SU-DHL-6 (cell line): ENCODE measurements around the gene TMTC1.

Source experiments
- H2AFZ ChIP-seq: fragments of 200-600 bp; sonication (generic); 2 replicates; pipeline ENCODE4 v1.6.1; 2014; ENCODE audit warnings: low read depth, mild to moderate bottlenecking, moderate library complexity, mixed read lengths, antibody characterized with exemption, low read length; ENCODE audit not compliant: severe bottlenecking
- H3F3A ChIP-seq: fragments of 200-600 bp; shearing (Covaris generic); 2 replicates; pipeline ENCODE4 v1.6.0; 2016; ENCODE audit warnings: antibody characterized with exemption, mild to moderate bottlenecking; ENCODE audit not compliant: insufficient read depth
- H3K27ac ChIP-seq: fragments of 200-600 bp; sonication (generic); 2 replicates; pipeline ENCODE4 v1.5.1; 2016; ENCODE audit warnings: low read depth, mild to moderate bottlenecking, low read length, moderate library complexity, mixed read lengths
- H3K27me3 ChIP-seq: fragments of 200-600 bp; sonication (generic), shearing (Covaris generic); 2 replicates; pipeline ENCODE4 v1.6.0; 2014; ENCODE audit warnings: mild to moderate bottlenecking, low read length
- H3K36me3 ChIP-seq: fragments of 200-600 bp; sonication (generic); 2 replicates; pipeline ENCODE4 v1.6.1; 2014; ENCODE audit warnings: mild to moderate bottlenecking, low read length, mixed read lengths
- H3K4me2 ChIP-seq: fragments of 300-600, 200-600 bp; shearing (Covaris generic), sonication (generic); 2 replicates; pipeline ENCODE4 v1.6.0; 2014; ENCODE audit warnings: low read length, low read depth, mild to moderate bottlenecking; ENCODE audit not compliant: poor library complexity, severe bottlenecking
- H3K4me3 ChIP-seq: fragments of 200-600 bp; sonication (generic); 2 replicates; pipeline ENCODE4 v1.5.1; 2014; ENCODE audit warnings: antibody characterized with exemption, low read length, mild to moderate bottlenecking, mixed read lengths; ENCODE audit not compliant: insufficient read depth, poor library complexity, severe bottlenecking
- H3K79me2 ChIP-seq: fragments of 200-600 bp; sonication (generic); 2 replicates; pipeline ENCODE4 v1.6.1; 2014; ENCODE audit warnings: mild to moderate bottlenecking, low read length, moderate library complexity; ENCODE audit not compliant: insufficient read depth
- H3K9ac ChIP-seq: fragments of 200-600 bp; sonication (generic); 2 replicates; pipeline ENCODE4 v1.7.0; 2014; ENCODE audit warnings: mild to moderate bottlenecking, low read length
- H3K9me2 ChIP-seq: fragments of 200-600 bp; sonication (generic); replicated peaks from 2 replicates; pipeline ENCODE4 v1.6.1; 2014; ENCODE audit warnings: low read length; ENCODE audit not compliant: insufficient read depth
- H3K9me3 ChIP-seq: fragments of 200-600 bp; sonication (generic); 2 replicates; pipeline ENCODE4 v1.6.1; 2014; ENCODE audit warnings: low read length, mixed read lengths; ENCODE audit not compliant: insufficient read depth
- H4K20me1 ChIP-seq: fragments of 200-600 bp; sonication (generic); 2 replicates; pipeline ENCODE4 v1.6.1; 2014; ENCODE audit warnings: low read depth, mild to moderate bottlenecking, antibody characterized with exemption, low read length, moderate library complexity, mixed read lengths
- EZH2phosphoT487 ChIP-seq: fragments of 200-600 bp; sonication (generic), shearing (Covaris generic); conservative IDR thresholded peaks from 2 replicates; pipeline ENCODE4 v1.6.1; 2018; ENCODE audit warnings: mild to moderate bottlenecking, antibody characterized with exemption, low read length, moderate library complexity, mixed read lengths
- TF ChIP-seq, protein P1 (sequence below): fragments of 200-600 bp; sonication (generic); IDR thresholded peaks from one replicate; pipeline ENCODE4 v1.5.1; 2017; ENCODE audit warnings: antibody characterized with exemption, mild to moderate bottlenecking, low read length, moderate library complexity; ENCODE audit not compliant: insufficient read depth, poor library complexity, severe bottlenecking

The TMTC1 gene

GRCh38 chr12:29771786-29772185 lies 12.0 kb downstream of the TMTC1 start:
- no peak overlapping the region for H3K4me3 ChIP-seq
- H4K20me1 ChIP-seq, result no peaks in the 10 kb centered on the region
- no peaks in the 10 kb centered on the region for H3K9me2 ChIP-seq
- no peak for TF ChIP-seq EZH2phosphoT487
- TF ChIP-seq, protein P1, sequence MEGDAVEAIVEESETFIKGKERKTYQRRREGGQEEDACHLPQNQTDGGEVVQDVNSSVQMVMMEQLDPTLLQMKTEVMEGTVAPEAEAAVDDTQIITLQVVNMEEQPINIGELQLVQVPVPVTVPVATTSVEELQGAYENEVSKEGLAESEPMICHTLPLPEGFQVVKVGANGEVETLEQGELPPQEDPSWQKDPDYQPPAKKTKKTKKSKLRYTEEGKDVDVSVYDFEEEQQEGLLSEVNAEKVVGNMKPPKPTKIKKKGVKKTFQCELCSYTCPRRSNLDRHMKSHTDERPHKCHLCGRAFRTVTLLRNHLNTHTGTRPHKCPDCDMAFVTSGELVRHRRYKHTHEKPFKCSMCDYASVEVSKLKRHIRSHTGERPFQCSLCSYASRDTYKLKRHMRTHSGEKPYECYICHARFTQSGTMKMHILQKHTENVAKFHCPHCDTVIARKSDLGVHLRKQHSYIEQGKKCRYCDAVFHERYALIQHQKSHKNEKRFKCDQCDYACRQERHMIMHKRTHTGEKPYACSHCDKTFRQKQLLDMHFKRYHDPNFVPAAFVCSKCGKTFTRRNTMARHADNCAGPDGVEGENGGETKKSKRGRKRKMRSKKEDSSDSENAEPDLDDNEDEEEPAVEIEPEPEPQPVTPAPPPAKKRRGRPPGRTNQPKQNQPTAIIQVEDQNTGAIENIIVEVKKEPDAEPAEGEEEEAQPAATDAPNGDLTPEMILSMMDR, result no peak
- no peak overlapping the region for H3K9ac ChIP-seq
- H3K27me3 ChIP-seq, result no peaks in the 10 kb centered on the region
- no peaks in the 10 kb centered on the region for H3K79me2 ChIP-seq
- H3F3A ChIP-seq, result no peaks in the 10 kb centered on the region
- no peak overlapping the region for H3K4me2 ChIP-seq
- H3K27ac ChIP-seq, result no peak overlapping the region
- no peak overlapping the region for H2AFZ ChIP-seq
- no peaks in the 10 kb centered on the region; the same call in 1 of the 2 replicates for H3K9me3 ChIP-seq
- no peaks in the 10 kb centered on the region for H3K36me3 ChIP-seq

DNA sequence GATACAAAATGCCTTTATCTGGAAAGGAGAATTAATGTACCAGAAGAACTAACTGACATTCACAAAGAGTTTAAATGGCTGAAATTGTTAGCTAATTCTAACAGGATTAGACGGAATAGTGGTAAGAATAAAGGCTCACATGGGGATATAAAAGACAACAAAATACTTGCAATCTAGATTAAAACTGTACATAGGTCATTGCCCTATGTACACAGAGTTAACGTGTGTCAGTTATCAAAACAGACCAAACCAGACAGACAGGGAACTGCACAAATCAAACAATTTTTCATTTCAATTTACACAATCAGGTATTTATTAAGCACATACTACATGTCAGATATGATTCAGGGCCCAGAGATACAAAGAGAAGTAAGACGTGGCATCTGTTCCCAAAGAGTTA lies 12.6 kb downstream of the TMTC1 start:
- H3K27ac ChIP-seq, result no peak overlapping the region
- no peak overlapping the region for H3K4me2 ChIP-seq
- no peaks in the 10 kb centered on the region for H3K36me3 ChIP-seq
- no peaks in the 10 kb centered on the region for H3K79me2 ChIP-seq
- no peak for TF ChIP-seq EZH2phosphoT487
- TF ChIP-seq, protein P1, result no peak
- no peak overlapping the region for H3K9ac ChIP-seq
- H3K27me3 ChIP-seq, result no peaks in the 10 kb centered on the region
- no peak overlapping the region for H2AFZ ChIP-seq
- H3K9me2 ChIP-seq, result no peaks in the 10 kb centered on the region
- no peaks in the 10 kb centered on the region for H4K20me1 ChIP-seq
- no peaks in the 10 kb centered on the region; the same call in 1 of the 2 replicates for H3K9me3 ChIP-seq
- H3K4me3 ChIP-seq, result no peak overlapping the region
- H3F3A ChIP-seq, result no peaks in the 10 kb centered on the region

DNA sequence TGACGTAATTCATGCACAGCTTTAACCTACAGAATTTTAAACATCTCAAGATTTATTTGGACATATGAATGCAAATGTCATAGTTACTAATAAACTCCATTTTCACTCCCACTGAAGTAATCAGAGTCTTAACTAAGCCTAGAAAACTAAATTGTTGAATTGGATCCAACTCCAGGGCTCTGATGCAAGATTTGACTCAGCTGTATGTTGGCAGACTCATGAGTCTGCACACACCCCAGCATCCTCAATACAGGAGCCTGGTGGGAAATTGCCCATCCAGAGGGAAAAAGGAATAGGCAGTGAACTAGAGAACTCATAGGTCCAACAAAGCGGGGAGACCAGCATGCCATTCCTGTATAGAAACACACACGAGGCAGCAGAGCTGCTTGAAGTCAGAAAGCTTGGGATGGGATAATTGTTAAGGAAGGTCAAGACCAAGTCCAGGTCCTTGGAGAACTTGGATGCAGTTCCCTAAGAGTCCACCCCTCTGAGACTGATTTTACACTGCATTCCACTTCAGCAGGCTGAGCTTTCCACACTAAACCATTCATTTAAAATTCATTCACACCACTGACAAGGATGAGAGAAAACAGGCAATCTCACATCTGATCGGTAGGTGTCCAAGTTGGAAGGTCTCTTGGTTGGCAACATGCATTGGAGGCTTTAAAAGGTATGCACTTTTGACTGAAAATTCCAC lies 14.4 kb downstream of the TMTC1 start:
- TF ChIP-seq, protein P1, result no peak
- no peak overlapping the region for H3K9ac ChIP-seq
- H3K4me2 ChIP-seq, result no peak overlapping the region
- no peak overlapping the region for H2AFZ ChIP-seq
- H3K27me3 ChIP-seq, result no peaks in the 10 kb centered on the region
- H3K27ac ChIP-seq, result no peak overlapping the region
- no peaks in the 10 kb centered on the region for H3K9me2 ChIP-seq
- H3K4me3 ChIP-seq, result no peak overlapping the region
- H3K9me3 ChIP-seq, result no peaks in the 10 kb centered on the region
- no peaks in the 10 kb centered on the region for H3K36me3 ChIP-seq
- no peaks in the 10 kb centered on the region for H3F3A ChIP-seq
- no peaks in the 10 kb centered on the region for H3K79me2 ChIP-seq
- H4K20me1 ChIP-seq, result no peaks in the 10 kb centered on the region
